GM12872 (cell line): ENCODE measurements around the gene KDM8.

Experiments
- TF ChIP-seq, protein P1 (sequence below): IDR thresholded peaks from 3 replicates; pipeline ENCODE4 v1.5.1; 2011; ENCODE audit warnings: low read depth, mild to moderate bottlenecking, low read length, moderate library complexity; ENCODE audit not compliant: insufficient read depth

The KDM8 gene

GRCh38 chr16:27239026-27239425, 35.7 kb downstream of the KDM8 start:
- TF ChIP-seq, protein P1, sequence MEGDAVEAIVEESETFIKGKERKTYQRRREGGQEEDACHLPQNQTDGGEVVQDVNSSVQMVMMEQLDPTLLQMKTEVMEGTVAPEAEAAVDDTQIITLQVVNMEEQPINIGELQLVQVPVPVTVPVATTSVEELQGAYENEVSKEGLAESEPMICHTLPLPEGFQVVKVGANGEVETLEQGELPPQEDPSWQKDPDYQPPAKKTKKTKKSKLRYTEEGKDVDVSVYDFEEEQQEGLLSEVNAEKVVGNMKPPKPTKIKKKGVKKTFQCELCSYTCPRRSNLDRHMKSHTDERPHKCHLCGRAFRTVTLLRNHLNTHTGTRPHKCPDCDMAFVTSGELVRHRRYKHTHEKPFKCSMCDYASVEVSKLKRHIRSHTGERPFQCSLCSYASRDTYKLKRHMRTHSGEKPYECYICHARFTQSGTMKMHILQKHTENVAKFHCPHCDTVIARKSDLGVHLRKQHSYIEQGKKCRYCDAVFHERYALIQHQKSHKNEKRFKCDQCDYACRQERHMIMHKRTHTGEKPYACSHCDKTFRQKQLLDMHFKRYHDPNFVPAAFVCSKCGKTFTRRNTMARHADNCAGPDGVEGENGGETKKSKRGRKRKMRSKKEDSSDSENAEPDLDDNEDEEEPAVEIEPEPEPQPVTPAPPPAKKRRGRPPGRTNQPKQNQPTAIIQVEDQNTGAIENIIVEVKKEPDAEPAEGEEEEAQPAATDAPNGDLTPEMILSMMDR, result no peak

DNA sequence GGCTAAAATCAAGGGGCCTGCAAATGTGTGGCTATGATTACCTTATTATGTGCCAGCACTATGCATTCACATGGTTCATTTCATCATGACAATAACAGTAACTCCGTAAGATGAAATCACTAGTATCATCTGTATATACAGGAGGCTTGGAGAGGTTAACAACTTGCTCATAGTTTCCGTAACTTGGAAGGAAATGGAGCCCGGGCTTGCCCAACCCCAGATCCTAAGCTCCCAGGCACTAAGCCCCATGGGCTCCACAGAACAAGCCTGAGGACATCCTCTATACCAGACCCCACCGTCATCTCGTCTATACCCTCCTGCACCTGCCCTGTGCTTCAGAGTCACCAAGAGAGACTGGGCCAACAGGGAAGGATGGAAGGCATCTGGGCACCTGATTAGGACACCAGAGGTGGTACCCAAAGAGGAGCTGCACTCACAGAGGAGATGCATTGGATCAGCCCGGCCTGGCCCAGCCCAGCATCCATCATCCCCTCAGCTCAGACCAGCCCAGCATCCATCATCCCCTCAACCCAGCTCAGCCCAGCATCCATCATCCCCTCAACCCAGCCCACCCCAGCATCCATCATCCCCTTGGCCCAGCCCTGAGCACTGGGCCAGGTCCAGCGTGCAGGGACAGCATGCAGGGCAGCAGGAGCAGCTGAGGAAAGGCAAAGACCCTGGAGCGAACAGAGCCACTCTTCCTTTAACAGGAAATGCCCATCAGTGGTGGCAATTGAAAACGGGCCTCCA, 36.8 kb downstream of the KDM8 start:
- TF ChIP-seq, protein P1, result no peak

GRCh38 chr16:27240948-27241531, 37.7 kb downstream of the KDM8 start:
- TF ChIP-seq, protein P1, result no peak

- TF ChIP-seq, protein P1, result no peak
Measured at GRCh38 chr16:27241658-27242057, 38.3 kb downstream of the KDM8 start.

GRCh38 chr16:27242398-27242797, 39.1 kb downstream of the KDM8 start:
- TF ChIP-seq, protein P1, result no peak

GRCh38 chr16:27242868-27243590, 39.7 kb downstream of the KDM8 start:
- TF ChIP-seq, protein P1, result no peak

DNA sequence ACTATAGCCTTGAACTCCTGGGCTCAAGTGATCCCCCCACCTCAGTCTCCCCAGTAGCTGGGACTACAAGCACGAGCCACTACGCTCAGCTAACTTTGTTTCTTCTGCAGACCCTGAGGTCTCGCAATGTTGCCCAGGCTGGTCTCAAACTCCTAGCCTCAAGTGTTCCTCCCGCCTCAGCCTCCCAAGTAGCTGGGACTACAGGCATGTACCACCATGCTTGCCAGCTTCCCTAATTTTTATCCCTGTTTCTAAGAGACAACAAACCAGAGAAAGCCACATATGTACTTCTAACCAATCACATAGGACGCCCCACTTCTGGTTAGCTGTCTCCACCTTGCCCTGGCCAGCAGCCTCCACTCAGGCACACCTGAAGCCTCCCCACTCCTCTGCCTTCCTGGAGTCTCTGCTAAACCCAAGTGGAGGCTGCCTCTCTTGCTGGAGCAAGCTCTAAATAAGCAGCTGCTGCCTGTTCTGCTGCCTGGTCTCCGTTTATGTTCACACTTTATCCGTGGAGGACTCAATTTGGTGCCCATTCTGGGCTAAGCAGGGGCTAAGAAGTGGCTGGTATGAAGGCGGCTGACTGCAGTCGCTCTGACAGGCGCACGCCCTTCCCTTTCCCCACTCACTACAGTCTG, 40.5 kb downstream of the KDM8 start:
- TF ChIP-seq, protein P1, result no peak
